GM18517 (cell line): ENCODE measurements around the gene MS4A15.

Source experiments
- ATAC-seq: cut with Tn5 transposase; IDR thresholded peaks from one replicate; pipeline ENCODE4 v1.9.1; 2021; ENCODE audit warnings: mild to moderate bottlenecking, moderate library complexity; ENCODE audit not compliant: unreplicated experiment

MS4A15 gene

DNA sequence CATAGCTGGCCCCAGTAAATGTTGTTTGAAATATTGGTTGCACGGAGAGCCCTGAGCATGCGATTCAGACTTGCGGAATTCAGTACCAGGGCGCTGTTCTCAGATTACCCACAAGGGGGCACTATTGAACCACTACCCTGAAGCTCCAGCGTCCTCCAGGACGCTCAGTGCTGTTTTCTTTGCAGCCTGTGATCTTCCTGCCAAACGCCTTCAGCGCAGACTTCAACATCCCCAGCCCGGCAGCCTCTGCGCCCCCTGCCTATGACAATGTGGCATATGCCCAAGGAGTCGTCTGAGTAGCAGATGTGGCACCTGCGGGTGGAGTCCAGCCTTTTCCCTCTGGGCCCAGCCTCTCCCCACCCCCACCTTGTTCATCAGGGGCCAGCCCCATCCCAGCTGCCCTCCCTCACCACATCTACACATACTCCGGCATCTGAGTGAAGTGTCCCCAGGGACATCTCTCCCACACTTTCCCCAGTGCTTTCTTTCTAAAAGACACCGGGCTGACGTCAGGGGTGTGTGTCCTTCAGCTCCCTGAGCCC is 18.8 kb downstream of the MS4A15 start:
- peak; percentile 83 for ATAC-seq

DNA sequence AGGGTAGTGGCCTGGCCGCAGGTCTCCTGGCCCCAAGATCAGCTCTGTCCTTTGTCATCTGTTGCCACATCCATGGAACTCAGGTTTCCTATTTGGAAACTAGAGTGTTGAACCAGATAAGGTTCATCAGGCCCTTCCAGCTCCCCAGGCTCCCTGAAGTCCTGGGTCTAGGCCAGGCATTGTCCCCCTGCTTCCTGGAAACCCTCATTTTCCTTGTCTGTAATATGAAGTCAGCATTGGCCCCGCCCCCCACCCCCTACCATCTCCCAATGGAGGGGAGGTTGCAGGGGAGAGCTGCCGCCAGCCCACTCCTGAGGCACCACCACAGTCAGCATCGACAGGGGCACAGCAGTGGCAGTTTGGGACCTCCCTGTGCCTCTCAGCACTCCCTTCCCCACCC is 19.5 kb downstream of the MS4A15 start:
- no peak for ATAC-seq

DNA sequence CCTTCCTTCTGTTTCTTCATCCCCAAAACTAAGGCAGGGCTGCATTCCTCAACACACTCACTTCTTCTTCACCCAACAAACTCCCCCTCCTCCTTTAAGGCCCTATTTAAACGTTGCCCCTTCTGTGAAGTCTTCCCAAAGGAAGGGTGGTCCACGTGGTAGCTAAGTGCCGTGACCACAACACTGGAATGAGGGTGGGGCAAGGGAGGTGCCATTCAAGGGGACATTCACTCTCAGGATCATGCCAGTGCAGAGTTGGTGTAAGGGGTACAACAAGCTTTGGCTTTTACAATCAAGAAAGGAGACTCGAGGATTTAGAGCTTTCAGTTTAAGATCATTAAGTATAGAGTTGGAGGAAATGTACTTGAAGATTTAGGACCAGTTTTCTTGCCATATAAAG is 20.4 kb downstream of the MS4A15 start:
- no peak for ATAC-seq

DNA sequence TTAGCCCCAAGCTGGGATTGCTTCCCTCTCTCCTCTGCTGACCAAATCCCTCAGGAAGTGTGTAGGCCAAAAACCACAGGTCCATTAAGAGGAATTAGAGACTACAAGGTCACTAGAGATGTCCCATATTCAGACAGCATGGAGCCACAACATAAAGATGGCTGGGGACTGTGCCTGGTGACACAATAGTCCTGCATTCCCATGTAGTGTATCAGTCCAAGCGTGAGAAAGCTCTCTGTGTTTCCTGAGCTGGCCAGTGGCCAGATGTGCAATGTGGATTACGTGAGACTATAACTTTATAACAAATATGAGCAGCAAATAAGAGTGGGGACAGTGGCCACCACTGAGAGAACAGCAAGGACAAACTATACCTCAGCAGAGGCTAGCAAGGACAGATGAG is 20.9 kb downstream of the MS4A15 start:
- no peak for ATAC-seq

DNA sequence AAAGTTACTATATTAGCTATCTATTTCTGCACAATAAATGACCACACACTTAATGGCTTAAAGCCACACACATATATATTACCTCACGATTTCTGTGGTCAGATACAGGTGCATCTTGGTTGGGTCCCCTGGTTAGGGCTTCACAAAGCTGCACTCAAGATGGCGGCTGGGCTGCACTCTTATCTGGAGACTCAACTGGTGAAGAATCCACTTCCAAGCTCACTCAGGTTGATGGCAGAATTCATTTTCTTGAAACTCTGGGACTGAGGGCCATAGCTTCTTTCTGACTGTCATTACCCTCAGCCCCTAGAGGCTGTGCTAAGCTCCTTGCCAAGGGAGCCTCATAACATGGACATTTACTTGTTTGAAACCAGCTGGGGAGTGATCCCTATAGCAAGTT is 23.4 kb downstream of the MS4A15 start:
- no peak for ATAC-seq

DNA sequence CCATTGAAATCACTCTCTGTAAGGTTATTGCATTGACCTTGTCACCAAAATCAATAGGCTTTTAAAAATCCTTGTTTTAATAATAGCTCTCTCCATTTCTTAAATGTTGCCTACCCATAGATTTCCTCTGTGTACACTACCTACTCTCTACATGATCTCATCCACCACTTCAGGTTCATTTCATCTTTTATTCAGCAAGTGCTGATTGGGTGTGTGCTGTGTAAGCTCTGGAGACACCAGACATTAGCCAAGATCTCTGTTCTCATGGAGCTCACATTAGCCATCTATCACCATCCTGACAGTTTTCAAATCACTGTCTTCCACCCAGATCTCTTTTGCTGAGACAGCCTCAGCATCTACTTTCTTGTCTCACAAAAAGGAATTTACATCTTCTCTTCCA is 24.1 kb downstream of the MS4A15 start:
- ATAC-seq: no peak

- no peak for ATAC-seq
Measured at GRCh38 chr11:60781286-60781980, 24.8 kb downstream of the MS4A15 start.

- ATAC-seq: no peak
Measured at GRCh38 chr11:60781981-60782316, 25.3 kb downstream of the MS4A15 start.

DNA sequence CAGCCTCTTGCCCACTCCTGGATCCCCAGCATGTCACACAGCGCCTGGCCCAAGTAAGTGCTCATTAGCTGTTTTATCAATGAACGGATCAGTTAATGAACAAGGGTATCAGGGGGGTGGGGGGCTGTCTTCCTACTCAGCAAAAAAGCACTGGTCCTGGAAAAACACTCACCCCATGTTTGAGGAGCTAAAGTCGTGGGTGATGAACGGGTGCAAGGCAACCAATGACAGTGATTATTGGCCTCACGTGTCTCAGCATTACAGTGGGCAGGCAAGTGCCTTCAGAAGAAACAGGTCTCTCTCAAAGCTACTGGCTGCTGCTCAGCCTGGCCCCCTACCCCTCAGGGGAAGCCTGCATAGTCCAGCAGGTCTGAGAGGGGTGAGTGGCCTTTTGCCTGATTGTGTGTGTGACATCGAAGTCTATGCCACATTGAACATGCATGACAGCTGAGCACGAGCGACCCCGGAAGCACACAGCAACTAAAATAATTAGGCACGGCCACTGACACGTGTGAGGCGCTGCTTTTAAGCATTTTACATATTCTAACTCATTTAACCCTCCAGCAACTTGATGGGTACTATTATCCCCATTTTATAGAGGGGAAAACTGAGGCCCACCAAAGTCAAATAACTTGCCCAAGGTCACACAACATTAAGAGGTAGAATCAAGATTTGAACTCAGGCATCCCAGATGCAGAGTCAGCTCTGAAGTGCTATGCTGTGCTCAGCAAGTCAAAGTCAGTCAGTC is 25.9 kb downstream of the MS4A15 start:
- no peak for ATAC-seq

- no peak for ATAC-seq
Measured at GRCh38 chr11:60783141-60783484, 26.4 kb downstream of the MS4A15 start.

- no peak for ATAC-seq
Measured at GRCh38 chr11:60783911-60784310, 27.2 kb downstream of the MS4A15 start.

DNA sequence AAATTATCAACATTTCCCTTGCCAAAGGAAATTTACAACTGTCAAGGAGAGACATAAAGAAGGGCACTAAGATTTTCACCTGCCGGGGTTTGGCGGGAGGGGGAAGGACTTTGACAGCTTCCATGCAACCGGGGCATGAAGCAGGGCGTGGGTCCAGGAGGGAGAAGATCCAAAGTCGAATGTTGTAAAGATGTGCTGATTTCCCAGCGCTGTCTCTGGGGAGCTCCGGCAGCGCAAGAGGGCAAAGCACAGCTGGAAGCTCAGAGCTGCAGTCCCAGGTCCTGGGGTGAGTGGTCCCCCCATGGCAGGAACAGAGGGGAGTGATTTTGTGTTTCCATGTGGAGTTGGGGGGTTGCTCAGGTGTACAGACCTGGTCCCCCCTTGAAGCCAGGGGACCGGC is 28.5 kb downstream of the MS4A15 start, which contains the start of gene MS4A10:
Gene MS4A10 (plus strand): TSS at position 198 of the 400 bp plus-strand sequence. CDS start 5,003 bp downstream, outside the sequence.
- no peak for ATAC-seq

GRCh38 chr11:60785806-60786361 is 29.2 kb downstream of the MS4A15 start:
- ATAC-seq: no peak

GRCh38 chr11:60786811-60787567 is 30.3 kb downstream of the MS4A15 start:
- no peak for ATAC-seq

DNA sequence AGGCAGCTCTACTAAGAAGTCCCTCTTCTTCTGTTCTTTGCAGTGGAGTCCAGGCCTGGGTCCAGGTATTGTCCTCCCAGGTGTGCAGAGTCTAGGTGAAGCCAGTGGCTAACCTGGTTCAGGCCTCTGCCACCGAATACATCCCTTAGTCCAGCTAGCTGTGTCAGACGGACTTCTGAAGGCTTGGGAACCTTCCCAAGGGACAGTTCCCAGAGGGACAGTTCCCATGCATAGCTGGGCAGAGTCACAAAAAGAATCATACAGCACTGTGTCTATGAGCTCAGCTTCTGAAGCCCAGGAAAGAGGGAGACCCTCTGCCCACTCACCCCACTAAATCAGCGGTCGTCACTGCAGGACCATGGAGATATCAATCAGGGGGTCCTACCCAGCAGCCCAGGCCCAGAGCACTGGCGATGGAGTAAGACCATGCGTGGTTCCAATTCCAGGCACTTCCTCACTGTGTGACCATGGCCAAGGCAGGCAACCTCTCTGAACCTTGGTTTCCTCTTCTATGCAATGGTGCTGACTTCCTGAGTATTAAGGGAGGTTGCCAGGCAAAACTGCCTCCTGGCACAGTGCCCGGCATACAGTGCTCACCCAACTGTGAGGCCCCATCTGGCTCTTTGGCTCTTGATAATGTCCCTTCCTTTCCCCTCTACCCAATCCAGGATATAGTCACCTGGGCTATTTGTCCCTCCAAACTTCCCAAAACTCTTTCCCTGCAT is 31.9 kb downstream of the MS4A15 start:
- no peak for ATAC-seq

- no peak for ATAC-seq
Measured at GRCh38 chr11:60790726-60791125, 34.1 kb downstream of the MS4A15 start.

DNA sequence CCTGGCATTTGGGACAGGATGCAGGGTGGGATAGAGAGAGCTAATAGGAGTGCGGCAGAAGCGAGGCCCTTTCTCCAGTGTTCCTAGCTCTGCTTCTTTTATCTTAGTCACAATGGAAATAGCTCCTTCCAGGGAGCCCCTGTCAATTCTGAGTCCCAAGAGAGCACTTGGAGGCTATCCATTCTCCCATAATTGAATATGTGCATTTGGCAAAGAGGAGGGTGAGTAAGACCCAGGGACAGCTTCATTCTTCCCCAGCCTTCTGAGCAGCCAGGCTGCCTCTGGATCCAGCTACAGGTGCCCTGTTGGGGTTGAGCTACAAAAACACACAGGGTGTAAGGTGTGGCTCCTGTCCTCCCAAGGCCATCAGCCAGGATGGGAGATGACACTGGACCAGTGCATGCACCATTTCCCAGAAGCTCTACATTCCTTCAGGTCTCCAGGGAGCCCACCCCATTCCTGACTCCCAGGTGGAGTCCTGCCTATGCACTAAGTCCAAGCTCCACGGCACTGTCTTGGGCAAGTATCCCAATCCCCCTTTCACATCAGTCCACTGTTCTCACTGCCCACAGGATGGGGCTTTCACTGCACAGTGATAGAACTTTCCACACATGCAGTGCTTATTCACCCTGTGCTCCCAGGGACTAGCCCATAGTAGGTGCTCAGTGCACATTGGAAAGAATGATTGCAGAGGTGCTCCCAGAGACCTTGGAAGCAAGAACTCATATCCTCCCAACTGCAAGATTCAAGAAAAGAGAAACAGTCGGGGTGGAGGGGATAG is 34.7 kb downstream of the MS4A15 start:
- no peak for ATAC-seq

DNA sequence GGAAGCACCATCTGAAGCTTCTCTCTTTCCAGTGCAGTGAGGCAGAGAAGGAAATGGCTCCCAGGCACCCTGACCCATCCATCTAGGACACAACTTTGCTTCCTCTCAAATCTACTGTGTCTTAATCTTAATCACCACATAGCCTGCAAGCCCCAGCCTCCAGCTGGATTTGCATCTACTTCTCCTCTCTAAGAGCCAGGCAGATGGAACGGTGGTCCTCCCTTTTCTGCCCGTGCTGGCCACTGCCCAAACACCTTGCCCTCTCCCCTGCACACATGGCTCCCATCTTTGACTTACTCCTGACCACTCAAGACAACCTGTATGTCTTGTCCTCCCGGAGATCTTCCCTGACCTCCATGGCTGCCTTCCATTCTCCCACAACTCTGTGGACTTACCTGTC is 35.9 kb downstream of the MS4A15 start:
- no peak for ATAC-seq

DNA sequence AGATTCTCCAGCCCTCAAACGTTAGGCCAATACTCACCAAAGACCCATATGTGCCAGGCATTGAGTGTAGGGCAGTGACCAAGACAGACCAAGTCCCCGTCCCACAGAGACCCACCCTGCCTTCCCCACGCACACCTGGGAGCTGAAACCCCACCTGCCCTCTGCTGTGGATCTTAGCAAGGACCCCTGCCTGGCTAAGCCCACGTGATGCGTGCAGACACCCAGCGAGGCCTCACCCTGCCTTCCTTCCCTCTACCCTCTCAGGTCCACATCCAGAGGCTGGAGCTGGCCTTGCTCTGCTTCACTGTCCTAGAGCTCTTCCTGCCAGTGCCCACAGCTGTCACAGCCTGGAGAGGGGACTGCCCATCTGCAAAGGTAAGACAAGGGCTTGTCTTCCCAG is 38.6 kb downstream of the MS4A15 start:
- ATAC-seq: no peak
